SU-DHL-6 (cell line): ENCODE data around the gene ACP4.

Experiments used
- CTCF ChIP-seq: fragments of 200-600 bp; sonication (generic); IDR thresholded peaks from one replicate; pipeline ENCODE4 v1.5.1; 2017; ENCODE audit warnings: antibody characterized with exemption, mild to moderate bottlenecking, low read length, moderate library complexity; ENCODE audit not compliant: insufficient read depth, poor library complexity, severe bottlenecking
- EZH2phosphoT487 ChIP-seq: fragments of 200-600 bp; sonication (generic), shearing (Covaris generic); conservative IDR thresholded peaks from 2 replicates; pipeline ENCODE4 v1.6.1; 2018; ENCODE audit warnings: mild to moderate bottlenecking, antibody characterized with exemption, low read length, moderate library complexity, mixed read lengths

GRCh38 chr19:50819636-50820035, 29.4 kb downstream of the ACP4 start:
- TF ChIP-seq CTCF (no peak), EZH2phosphoT487 (no peak)
